ENCODE measurements around the gene C2CD4B.

Gene C2CD4B, protein sequence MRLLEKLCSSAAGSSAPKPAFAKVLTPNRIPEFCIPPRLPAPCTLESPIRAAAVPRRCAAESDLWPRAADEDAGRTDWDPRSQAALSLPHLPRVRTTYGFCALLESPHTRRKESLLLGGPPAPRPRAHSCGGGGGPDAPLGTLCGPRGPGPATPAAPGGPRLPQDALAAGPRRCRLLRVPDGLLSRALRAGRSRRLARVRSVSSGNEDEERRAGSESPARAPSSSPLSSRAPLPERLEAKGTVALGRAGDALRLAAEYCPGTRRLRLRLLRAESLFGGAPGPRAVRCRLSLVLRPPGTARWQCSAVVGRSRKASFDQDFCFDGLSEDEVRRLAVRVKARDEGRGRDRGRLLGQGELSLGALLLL

DNA sequence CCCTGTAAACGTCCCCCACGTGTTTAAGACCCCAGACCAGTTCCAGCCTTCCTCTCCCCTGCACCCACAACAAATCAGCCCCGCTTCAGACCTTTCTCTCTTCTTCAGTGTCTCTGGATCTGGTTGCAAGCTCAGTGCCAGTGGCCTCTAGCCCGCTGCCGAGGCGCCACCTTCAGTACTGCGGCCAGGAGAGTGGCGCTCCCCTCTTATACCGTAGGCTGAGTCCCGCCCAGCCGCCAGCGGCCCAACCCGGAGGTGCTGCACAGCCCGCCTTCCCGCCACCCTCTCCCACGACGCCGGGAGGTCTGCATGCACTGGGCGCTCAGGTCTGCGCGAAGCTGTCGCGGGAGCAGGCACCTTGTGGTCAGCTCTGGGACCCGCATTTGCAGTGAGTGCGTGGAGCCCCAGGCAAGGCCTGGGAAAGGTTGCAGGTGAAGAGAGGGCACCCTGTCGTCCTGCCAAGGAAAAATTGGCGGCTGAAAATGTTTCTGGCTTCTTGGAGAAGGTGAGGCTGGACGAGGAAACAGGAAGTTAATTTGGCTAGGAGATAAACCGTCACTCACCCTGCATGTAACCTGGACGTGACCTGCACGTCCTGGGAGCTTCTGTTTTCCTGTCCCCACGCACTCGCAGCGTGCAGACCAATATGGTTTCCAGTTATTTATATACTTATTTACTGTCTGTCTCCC lies at the start of gene C2CD4B:
TSS of gene C2CD4B (minus strand) at position 182 of the 689 bp plus-strand sequence. CDS start 301 bp downstream, outside the sequence.
- H3K4me3 ChIP-seq (replicated peaks; ENCODE audit: low read depth, low read length), result peak within 1 kb of the TSS; percentile 62
- DNase-seq (ENCODE audit: low read depth), result peak; percentile 80
- TF ChIP-seq, protein P1, sequence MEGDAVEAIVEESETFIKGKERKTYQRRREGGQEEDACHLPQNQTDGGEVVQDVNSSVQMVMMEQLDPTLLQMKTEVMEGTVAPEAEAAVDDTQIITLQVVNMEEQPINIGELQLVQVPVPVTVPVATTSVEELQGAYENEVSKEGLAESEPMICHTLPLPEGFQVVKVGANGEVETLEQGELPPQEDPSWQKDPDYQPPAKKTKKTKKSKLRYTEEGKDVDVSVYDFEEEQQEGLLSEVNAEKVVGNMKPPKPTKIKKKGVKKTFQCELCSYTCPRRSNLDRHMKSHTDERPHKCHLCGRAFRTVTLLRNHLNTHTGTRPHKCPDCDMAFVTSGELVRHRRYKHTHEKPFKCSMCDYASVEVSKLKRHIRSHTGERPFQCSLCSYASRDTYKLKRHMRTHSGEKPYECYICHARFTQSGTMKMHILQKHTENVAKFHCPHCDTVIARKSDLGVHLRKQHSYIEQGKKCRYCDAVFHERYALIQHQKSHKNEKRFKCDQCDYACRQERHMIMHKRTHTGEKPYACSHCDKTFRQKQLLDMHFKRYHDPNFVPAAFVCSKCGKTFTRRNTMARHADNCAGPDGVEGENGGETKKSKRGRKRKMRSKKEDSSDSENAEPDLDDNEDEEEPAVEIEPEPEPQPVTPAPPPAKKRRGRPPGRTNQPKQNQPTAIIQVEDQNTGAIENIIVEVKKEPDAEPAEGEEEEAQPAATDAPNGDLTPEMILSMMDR (IDR thresholded peaks at IDR 0.05; ENCODE audit: low read length, missing control alignments), result no peak

DNA sequence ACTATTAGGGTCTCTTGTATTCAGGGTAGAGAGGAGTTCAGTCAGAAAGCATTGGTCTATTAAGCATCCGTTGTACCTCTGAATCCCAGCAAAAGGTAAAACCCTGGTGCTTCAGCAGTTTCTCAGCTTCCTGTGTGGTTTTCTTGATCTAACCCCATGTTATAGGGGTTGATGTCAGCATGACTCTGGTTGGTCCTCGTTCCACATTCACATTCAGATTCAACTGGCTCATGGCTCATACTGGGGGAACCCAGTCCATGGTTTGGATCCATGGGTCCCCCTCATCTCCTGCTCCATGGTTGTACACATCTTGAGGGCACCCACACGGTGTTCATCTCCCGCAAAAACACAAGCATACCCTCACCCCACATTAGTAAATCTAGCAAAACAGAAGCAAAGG lies 47.7 kb upstream of the C2CD4B start:
- TF ChIP-seq, protein P1 (IDR thresholded peaks at IDR 0.05; ENCODE audit: low read length, missing control alignments), result no peak
- no peak for DNase-seq (ENCODE audit: low read depth)
- no peak overlapping the region for H3K4me3 ChIP-seq (replicated peaks; ENCODE audit: low read depth, low read length)

DNA sequence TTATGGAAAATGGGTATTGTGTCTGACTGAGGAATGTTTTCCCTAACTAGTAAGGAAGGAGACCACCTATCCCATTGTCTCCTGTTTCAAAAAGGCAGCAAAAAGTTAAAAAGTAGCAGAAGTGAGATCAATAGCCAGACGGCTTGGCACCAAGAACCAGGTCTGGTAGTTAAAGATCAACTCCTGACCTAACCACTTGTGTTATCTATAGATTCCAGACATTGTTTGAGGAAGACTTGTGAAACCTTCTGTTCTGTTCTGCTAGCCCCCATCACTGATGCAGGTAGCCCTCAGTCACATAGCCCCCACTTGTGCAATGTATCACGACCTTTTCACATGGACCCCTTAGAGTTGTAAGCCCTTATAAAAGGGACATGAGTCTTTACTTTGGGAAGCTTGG lies 46.3 kb upstream of the C2CD4B start:
- DNase-seq (ENCODE audit: low read depth), result no peak
- TF ChIP-seq, protein P1 (IDR thresholded peaks at IDR 0.05; ENCODE audit: low read length, missing control alignments), result no peak
- no peak overlapping the region for H3K4me3 ChIP-seq (replicated peaks; ENCODE audit: low read depth, low read length)

DNA sequence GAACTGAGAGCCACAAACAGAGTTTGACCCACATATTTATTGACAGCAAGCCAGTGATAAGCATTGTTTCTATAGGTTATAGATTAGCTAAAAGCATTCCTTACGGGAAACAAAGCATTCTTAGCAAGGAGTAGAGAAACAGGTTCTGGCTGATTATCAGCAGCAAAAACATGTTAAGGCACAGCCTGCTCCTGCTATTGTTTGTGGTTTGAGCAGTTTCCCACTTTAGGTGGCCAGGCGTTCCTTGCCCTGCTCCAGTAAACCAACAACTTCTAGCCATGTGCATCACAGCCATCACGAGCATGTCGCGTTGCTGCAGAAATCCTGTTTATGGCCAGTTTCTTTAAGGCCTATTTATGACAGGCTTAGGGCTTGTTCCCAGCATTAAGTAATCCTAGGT lies 44.7 kb upstream of the C2CD4B start:
- no peak overlapping the region for H3K4me3 ChIP-seq (replicated peaks; ENCODE audit: low read depth, low read length)
- TF ChIP-seq, protein P1 (IDR thresholded peaks at IDR 0.05; ENCODE audit: low read length, missing control alignments), result no peak
- DNase-seq (ENCODE audit: low read depth), result no peak

DNA sequence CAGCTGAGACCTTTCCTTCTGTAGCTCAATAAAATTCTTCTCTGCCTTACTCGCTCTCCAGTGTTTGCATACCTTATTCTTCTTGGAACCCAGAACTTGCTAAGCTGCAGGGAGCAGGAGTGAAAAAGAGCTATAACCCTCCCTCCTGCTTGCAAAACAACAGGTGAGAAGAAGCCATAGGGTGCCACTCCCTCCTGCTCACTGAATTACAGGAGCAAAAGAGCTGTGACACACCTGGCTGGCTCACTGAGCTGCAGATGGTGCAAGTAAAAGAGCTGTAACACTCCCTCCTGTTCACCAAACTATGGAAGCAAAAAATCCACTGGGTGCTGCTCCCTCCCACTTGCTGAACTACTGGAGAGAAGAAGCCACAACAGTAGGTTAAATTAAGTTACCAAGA lies 44.2 kb upstream of the C2CD4B start:
- no peak for DNase-seq (ENCODE audit: low read depth)
- no peak overlapping the region for H3K4me3 ChIP-seq (replicated peaks; ENCODE audit: low read depth, low read length)
- TF ChIP-seq, protein P1 (IDR thresholded peaks at IDR 0.05; ENCODE audit: low read length, missing control alignments), result no peak

DNA sequence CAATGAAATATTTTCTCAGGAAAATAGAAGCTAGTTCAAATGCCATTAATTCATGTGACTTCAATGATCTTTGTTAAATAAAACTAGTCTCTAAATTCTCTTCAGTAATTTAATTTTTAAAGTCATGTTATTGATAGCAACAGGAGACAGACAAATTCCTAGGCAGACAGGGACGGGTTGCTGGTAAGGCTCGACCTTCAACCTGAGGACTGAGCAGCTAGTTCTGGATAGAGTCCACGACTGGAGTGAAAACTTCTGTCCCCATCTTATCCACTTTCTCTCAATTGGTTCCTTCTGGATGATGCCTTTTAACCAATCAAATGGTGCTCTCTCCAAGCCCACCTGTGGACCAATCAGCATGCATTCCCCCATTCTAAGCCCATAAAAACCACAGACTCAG lies 43.8 kb upstream of the C2CD4B start:
- TF ChIP-seq, protein P1 (IDR thresholded peaks at IDR 0.05; ENCODE audit: low read length, missing control alignments), result no peak
- no peak for DNase-seq (ENCODE audit: low read depth)
- H3K4me3 ChIP-seq (replicated peaks; ENCODE audit: low read depth, low read length), result no peak overlapping the region

Data from fibroblast of pulmonary artery (primary cell).